Stimulated activated CD4-positive, alpha-beta T cell treated with anti-CD3 and anti-CD28 coated beads, TNF-alpha, amount 100 ng/mL, for 1 hour (primary cell): ENCODE data around the gene ARHGAP9.
"Not testable (repeated sequence)": the region's sequence is repeated elsewhere in the genome, so short reads cannot be mapped to it uniquely, and the experiment has no call there.

ENCODE experiments used
- DNase-seq, 3 donors: peaks; one replicate each; pipeline ENCODE4 v3.0.0-alpha.2; 2020; ENCODE audit warnings: low read depth in 3 of 3, low spot score in 1 of 3

ARHGAP9 gene

DNA sequence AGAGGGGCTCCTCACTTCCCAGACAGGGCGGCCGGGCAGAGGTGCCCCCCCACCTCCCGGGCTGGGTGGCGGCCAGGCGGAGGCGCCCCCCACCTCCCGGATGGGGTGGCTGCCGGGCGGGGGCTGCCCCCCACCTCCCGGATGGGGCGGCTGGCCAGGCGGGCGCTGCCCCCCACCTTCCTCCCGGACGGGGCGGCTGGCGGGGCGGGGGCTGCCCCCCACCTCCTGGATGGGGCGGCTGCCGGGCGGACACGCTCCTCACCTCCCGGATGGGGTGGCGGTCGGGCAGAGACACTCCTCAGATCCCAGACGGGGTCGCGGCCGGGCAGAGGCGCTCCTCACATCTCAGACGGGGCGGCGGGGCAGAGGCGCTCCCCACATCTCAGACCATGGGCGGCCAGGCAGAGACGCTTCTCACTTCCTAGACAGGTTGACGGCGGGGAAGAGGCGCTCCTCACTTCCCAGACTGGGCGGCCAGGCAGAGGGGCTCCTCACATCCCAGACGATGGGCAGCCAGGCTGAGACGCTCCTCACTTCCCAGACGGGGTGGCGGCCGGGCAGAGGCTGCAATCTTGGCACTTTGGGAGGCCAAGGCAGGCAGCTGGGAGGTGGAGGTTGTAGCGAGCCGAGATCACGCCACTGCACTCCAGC, 15.5 kb upstream of the ARHGAP9 start:
- not testable (repeated sequence) for DNase-seq

DNA sequence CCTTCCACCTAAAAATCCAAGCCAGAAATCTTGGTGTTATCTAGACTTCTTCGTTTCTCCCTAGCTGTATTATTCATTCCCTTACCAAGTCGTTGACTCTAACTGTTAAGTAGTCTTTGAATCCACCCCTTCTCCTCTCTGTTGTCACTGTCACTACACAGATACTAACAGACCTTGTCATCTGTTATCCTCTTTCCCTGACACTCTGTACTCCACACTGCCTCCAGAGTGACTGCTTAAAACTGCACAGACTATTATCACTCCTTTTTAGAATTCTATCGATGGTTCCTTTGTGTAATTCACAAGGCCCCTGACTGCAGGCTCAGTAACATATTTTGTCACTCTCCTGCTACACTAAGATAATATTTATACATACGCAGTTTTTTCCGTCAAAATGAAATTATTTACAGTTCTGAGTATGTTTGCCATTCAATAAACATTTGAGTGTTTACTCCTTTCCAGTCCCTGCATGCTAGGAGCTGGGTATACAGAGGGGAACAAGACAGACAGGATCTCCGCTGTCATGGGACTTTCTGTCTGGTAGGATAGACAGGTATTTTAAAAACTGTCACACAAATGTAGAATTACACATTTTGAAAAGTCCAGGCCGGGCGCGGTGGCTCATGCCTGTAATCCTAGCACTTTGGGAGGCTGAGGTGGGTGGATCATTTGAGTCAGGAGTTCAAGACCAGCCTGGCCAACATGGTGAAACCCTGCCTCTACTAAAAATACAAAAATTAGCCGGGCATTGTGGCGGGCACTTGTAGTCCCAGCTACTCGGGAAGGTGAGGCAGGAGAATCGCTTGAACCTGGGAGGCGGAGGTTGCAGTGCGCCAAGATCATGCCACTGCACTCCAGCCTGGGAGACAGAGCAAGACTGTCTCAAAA, 12.0 kb upstream of the ARHGAP9 start:
- DNase-seq: no peak

DNA sequence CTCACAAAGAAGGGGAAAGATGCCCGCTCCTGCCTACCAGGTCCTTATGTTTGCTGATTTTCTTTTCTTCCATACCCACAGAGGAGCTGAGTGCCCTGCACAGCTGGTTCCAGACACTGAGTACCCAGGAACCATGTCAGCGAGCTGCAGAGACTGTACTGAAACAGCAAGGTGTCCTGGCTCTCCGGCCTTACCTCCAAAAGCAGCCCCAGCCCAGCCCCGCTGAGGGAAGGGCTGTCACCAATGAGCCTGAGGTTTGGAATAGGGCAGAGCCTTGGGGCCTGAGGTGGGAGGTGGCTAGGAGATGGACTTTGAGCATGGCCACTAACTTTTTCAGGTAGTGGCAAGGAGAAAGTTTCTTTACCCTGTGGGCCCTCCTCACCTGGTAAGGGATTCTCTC, 10.5 kb upstream of the ARHGAP9 start:
- no peak for DNase-seq

DNA sequence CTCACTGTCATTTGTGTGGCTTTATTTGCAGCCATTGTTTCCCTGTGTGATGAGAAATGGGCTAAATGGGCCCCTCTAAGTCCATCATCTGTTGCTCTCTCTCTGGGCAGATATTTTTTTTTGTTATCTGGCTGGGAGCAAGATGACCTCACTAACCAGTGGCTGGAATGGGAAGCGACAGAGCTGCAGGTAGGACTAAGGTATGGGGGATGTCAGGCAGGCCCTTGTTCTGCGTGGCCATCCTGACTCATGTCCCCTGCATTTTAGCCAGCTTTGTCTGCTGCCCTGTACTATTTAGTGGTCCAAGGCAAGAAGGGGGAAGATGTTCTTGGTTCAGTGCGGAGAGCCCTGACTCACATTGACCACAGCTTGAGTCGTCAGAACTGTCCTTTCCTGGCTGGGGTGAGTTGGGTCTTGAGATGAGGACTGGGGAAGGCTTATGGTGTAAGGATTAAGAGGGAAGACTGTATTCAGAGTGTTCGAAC, 9.5 kb upstream of the ARHGAP9 start:
- DNase-seq: no peak

DNA sequence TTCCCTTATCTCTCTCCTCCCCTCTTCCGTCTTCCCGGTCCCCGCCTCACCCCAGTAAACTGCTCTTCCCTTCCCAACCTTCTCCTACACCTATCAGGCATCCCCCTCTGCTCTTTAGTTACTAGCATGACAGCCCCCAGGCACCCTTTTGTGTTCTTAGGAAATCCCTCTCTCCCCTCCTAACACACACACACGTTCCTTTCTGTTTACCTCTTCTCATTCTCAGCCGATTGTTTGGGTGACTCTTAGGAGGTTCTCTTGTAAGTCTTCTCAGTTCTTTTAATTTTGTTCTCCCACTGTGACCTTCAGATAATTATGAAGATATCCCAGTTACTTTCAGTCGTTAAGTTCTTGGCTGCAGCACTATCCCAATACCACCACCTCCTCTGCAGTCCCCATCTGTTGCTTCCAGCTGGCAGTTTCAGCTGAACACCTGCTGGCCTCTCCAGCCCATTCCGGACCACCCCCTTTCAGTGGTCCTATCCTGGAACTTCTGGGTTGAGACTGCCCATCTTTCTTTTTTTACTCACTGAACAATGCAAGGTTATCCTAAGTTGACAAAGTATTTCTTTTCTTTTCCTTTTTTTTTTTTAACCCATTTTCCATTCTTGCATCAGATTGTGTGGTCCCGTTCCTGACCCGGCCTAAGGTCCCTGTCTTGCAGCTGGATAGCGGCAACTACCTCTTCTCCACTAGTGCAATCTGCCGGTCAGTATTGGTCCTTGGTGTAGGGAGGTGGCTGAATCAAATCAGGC, 8.9 kb upstream of the ARHGAP9 start:
- no peak for DNase-seq

DNA sequence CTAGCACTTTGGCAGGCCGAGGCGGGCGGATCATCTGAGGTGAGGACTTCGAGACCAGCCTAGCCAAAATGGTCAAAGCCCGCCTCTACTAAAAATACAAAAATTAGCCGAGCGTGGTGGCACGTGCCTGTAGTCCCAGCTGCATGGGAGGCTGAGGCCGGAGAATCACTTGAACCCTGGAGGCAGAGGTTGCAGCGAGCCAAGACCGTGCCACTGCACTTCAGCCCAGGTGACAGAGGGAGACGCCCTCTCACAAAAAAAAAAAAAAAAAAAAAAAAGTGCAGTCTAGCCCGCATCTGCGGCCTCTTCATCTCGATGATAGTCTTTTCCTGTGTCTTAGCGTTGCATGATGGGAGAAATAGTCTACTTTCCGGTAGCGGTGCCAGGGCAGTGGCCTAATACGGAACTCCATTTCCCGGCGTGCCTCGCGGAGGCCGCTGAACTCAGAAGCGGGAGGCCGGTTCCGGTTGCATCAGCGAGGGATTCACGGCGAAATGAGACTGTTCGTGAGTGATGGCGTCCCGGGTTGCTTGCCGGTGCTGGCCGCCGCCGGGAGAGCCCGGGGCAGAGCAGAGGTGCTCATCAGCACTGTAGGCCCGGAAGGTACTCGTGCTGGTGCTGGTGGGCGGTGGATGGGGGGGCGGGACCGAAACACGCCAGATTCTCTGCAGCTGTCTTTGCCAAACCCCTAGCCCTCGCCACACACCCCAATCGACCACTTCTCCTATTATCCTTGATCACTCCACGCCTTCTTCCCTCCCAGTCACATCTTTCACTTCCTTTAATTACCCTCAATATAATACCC, 8.1 kb upstream of the ARHGAP9 start, which contains the start of gene MARS1:
TSS of gene MARS1 (plus strand) at position 472 of the 805 bp plus-strand sequence. CDS start at position 495, 23 bp downstream.
- DNase-seq: peak; percentile 75 to 84 (median 79)

DNA sequence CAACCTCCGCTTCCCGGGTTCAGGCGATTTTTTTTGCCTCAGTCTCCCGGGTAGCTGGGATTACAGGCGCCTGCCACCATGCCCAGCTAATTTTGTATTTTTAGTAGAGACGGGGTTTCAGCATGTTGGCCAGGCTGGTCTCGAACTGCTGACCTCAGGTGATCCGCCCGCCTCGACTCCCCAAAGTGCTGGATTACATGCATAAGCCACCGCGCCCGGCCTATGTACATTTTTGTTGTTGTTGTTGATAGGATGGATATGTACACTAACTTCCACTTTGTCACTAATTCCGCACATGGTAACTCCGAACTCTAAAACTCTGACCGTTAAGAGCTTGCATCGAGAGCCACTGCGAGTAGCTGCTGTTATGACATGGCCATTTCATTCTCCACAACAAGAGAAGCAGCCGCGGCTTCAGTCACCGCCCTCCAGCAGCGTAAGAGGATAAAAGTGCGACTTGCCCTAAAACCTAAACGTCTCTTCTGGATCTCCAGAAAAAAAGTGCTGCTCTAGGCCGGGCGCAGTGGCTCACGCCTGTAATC, 7.5 kb upstream of the ARHGAP9 start:
- DNase-seq: no peak

DNA sequence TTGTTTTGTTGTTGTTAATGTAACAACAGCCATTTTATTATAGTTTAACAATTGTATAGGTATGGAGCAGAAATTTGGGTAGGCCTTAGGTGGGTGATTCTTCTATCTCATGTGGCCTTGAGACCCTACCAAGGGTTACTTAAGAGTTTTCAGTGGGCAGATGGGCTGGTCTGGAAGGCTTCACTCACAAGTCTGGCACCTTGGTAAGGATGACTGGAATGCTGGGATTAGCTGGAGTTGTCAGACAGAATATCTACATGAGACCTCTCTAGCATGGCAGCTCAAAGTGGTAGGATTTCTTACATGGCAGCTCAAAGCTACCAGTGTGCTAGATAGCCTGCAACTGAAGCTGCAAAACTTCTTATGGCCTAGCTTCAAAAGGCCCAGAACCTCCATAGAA, 6.0 kb upstream of the ARHGAP9 start:
- no peak for DNase-seq

DNA sequence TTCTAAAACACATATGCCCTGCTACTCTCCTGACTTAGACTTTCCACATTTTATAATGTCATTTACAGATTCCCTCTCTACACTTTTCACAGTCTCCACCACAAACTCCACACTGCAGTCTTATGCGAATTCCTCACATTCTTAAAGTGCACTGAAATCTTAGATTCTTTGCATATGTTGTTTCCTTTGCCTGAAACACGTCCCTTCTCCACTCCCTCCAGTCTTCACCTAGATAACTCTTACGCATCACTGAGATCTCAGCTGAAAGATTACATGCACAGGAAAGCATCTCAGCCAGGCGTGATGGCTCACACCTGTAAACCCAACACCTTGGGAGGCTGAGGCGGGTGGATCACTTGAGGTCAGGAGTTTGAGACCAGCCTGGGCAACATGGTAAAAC, 3.8 kb upstream of the ARHGAP9 start:
- no peak for DNase-seq

DNA sequence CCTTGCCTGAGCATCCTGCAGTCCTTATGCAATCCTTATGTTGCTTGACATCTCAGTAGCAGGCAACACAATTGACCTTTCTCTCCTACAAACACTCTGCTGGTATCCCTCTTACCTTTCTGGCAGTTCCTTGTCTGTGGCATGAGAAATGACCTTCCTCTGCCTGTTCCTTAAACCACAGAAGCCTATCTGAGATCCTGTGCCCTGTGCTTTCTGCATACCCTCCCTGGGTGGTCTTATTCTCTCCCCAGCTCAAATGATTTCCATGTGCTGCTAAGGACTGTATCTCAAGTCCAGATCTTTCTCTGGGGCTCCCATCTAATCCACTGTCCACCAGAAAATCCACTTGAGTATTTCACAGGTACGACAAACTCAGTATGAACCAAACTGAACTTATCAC, 2.0 kb upstream of the ARHGAP9 start:
- no peak for DNase-seq

DNA sequence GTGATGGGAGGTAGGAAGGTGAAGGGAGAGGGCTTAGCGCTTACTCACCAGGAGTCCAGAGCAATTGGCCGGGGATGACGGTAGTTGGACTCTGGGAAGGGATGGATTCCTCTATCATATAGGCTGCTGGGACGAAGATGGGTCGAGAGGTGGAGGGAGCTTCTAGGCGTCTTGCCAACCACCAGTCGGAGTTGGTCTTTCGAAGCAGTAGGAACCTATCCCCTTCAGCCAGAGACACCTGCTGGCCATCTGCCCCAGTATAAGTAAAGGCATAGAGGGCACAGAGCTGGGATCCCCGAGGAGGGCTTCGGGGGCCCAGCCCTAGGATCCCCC, 657 bp downstream of the ARHGAP9 start:
- DNase-seq: no peak

DNA sequence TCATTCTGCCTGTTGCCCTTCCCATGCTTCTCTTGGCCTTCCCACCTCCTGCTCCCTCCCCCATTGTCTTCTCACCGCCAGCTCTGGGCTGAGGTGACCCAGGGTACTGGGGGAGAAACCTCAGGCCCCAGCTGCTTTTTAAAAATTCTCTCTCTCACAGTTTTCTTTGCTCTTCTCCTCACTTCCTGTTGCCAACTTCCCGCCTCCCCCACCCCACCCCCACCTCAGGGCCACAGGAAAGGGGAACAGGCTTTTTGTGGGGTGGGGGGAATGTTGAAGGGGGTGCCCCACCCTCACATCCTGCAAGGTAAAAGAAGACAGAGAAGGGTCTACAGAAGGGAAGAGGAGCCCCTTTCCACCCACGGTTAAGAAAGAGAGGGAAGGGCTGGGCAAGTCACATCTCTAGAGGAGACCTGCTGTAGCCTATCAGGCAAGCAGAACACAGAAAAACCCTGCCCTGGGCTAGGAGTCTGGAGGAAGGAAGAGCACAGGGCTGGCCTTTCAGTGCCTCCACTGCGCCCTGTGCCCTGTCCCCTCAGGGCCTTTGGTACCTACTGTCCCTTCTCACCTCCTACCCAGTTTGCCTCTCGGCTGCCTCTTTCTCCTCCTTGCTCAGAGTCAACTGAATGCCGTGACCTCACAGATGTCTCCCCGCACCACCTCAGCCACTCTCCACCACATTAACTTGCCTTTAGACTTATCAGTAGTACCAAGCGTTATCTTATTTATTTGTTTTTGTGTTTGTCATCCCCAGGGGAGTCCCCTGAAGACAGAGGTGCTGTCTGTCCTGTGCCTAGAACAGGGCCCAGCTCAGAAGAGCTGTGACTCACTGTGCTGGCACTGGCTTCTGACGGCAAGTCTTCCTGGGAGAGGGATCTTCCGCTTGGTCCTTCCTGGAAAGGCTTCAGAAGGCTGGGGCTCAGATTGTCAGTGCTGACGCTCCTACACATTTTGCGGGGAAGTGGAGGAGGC, 1.7 kb downstream of the ARHGAP9 start:
- no peak for DNase-seq

DNA sequence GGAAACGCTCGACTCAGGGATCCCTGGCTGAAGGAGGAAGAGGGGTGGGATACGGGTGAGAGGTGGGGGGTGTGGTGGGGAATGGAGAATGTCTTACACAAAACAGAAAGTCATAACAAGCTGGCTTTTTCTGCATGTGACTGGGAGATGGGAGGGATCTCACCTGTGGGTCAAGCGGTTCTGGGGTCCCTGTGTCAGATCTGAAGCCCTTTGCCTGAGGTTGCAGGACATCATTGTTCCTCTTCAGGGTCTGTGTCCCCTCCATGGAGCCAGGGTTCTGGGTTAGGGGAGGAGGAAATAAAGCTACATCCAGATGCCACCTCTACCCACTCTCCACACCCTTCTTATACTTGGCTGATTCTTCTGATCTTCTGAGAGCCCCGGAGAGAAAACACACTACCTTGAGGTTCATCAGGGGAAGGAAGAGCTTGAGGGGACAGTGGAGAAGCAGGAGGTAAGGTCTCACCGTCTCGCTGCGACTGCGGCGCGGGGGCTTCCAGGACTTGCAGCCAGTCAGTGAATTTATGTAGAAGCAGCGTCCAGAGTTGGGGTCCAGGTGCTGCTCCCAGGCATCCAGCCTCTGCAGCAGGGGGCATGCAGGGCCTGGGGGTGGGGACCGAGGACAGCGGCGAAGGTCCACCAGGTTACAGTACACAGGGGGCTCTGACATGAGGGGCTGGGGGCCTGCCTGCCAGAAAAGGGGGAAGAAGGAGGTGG, 2.5 kb downstream of the ARHGAP9 start:
- DNase-seq: no peak

DNA sequence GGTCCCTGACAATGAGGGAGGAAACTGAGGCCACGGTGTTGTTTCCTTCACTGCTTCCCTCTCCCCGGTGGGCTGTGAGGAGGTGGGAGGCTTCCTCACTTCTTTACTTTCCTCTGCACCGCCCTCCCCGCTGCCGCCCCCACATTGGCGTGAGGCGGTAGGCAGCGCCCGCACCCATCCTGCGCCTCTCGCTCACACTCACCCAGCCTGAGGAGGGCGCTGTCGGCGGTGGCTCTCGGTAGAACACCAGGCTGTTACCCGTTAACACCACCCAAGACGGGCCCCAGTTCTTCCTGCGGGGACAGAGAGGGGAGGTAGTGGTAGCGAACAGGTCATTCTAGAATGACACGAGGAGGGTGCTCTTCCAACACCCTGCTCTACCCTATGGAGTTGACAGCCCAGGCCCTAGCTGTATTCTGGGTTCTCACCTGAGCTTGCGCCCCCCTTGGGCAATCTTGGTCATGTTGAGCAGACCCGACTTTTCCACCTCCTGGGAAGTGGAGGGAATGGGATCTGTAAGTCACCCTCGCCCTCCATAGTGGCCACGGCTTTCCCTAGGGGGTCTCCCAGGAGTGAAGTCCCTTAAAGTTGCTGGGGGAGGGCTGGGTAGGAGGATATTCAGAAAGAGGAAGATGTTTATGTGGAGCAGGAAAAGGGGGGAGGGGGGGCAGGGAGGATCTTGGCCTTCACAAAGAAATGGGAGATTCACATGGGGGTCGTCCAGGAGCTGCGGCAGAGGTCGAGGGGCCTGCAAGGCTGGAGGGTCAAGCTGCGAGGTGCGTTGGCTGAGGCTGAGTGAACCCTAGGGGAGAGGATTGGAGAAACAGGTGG, 3.3 kb downstream of the ARHGAP9 start:
- peak in 1 of 3 donors; percentile 57 for DNase-seq

DNA sequence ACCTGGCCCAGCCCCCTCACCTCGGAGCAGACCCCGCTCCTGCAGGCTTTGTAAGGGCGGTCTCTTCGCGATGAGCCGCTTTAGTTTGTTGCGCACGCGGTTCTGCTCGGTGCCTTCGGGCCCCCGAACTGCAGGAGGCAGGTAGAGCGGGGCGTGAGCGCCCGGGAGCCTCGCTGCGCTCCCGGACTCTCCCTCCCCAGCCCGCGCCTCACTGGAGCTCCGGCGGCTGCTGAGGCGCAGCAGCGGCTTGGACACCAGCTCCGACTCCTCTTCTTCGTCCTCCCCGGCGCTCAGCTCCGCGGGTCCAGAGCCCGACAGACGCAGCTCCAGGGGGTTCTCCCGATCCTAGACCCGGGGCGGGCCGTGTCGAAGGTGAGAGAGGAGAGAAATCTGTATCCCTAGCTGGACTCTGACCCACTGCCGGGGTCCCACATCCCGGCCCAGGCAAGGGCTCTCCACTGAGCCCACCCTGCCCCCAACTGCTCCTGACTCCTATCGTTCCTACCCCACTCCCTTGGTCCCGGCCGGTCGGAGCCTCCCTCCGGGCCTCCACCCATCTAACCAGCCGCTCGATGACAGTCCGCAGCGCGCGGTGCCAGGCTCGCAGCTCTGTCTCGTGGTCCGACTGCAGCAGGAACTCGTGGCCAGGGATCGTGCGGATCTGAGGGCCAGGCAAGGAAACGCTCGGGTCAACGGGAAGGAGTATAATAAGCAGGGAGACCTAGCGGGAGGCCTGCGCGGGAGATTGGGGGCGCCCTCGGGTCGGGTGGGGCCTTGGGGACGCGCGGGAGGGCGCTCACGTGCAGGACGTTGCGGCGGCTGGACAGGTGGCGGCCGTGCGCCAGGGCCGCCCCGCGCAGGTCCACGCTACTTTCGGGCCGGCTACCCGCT, 4.2 kb downstream of the ARHGAP9 start:
- no peak for DNase-seq

DNA sequence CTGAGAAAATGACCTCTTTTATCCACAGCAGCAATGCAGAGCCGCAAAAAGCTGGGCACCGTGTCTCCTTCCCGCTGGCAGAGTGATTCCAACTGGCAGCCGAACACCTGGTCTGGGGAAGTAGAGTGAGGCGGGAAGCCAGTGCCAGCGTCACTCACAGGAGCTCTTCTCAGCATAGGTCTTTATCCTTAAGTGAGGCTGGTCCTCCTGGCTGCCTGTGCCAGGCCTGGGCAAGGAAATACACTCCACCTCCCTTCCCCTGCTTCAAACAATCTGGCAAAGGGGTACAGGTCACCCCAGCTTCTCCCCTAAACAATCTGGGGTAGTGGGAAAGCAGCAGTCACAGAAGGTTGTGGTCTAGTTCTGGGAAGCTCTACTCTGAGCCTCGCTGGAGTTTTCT, 4.8 kb downstream of the ARHGAP9 start:
- DNase-seq: no peak

DNA sequence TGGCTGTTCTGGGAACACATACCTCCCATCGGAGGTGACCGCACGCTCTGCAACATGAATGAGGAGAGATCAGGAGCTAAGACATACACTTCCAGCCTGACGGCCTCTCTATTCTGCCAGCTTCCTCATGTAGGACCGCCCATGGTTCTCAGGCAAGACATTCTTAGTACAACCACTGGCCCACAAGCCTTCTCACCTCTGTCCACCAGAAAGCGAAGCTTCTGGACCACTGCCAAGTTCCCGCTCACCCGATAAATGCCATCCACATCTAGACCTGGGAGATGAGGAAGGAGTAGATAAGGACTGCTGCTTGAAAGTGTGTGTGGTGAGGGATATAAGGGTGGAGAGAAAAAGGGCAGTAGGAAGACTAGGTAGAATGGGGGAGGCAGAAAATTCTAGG, 5.2 kb downstream of the ARHGAP9 start:
- no peak for DNase-seq
